ENCODE results near the gene SLC18A2. TPM values are rescaled to one million over a fixed set of nuclear protein-coding genes. Genes with fewer than 3 reads are reported as not detected.
"Not testable (repeated sequence)": the region's sequence is repeated elsewhere in the genome, so short reads cannot be mapped to it uniquely, and the experiment has no call there.

SLC18A2 gene
- total RNA-seq, 2 donors from 2014 or later: 0.13 to 0.47 TPM

GRCh38 chr10:117226813-117227451, 14.0 kb upstream of the SLC18A2 start:
- DNase-seq (no peak), ATAC-seq (no peak)
- intact Hi-C loops (cut with DNase I): no loop called here

- intact Hi-C loops (cut with DNase I): no loop called here
- no peak for ATAC-seq
- DNase-seq: no peak
Observed at GRCh38 chr10:117228210-117228609, 12.7 kb upstream of the SLC18A2 start.

- DNase-seq; intact Hi-C loops (cut with DNase I); ATAC-seq: not testable (repeated sequence)
Observed at GRCh38 chr10:117230107-117230506, 10.8 kb upstream of the SLC18A2 start.

GRCh38 chr10:117237401-117237991, 3.4 kb upstream of the SLC18A2 start:
- intact Hi-C loops (cut with DNase I): no loop called here
- DNase-seq (no peak), ATAC-seq (peak in 1 of 2 donors; percentile 19)

- no peak for DNase-seq
- intact Hi-C loops (cut with DNase I): no loop called here
- no peak for ATAC-seq
Observed at GRCh38 chr10:117239051-117239450, 1.9 kb upstream of the SLC18A2 start.

GRCh38 chr10:117239721-117240620, 943 bp upstream of the SLC18A2 start:
- ATAC-seq: no peak
- DNase-seq: no peak
- intact Hi-C loops (cut with DNase I): no loop called here

GRCh38 chr10:117241541-117242462, 888 bp downstream of the SLC18A2 start:
- ATAC-seq: no peak
- intact Hi-C loops (cut with DNase I): no loop called here
- no peak for DNase-seq

GRCh38 chr10:117242463-117242832, 1.5 kb downstream of the SLC18A2 start:
- DNase-seq: no peak
- ATAC-seq: no peak
- intact Hi-C loops (cut with DNase I): no loop called here

GRCh38 chr10:117246997-117247671, 6.2 kb downstream of the SLC18A2 start:
- ATAC-seq (no peak), DNase-seq (no peak)
- intact Hi-C loops (cut with DNase I): no loop called here

- intact Hi-C loops (cut with DNase I): no loop called here
- ATAC-seq: no peak
- DNase-seq: no peak
Observed at GRCh38 chr10:117248750-117249465, 8.0 kb downstream of the SLC18A2 start.

- intact Hi-C loops (cut with DNase I): no loop called here
- DNase-seq (no peak), ATAC-seq (no peak)
Observed at GRCh38 chr10:117249493-117250093, 8.7 kb downstream of the SLC18A2 start.

GRCh38 chr10:117250411-117250810, 9.5 kb downstream of the SLC18A2 start:
- ATAC-seq: no peak
- no peak for DNase-seq
- intact Hi-C loops (cut with DNase I): no loop called here

GRCh38 chr10:117253908-117254307, 13.0 kb downstream of the SLC18A2 start:
- intact Hi-C loops (cut with DNase I): no loop called here
- no peak for DNase-seq
- no peak for ATAC-seq

- ATAC-seq (no peak), DNase-seq (no peak)
- intact Hi-C loops (cut with DNase I): no loop called here
Observed at GRCh38 chr10:117254338-117254737, 13.4 kb downstream of the SLC18A2 start.

- no peak for DNase-seq
- intact Hi-C loops (cut with DNase I): no loop called here
- no peak for ATAC-seq
Observed at GRCh38 chr10:117254774-117255735, 14.1 kb downstream of the SLC18A2 start.

- ATAC-seq: no peak
- DNase-seq: no peak
- intact Hi-C loops (cut with DNase I): no loop called here
Observed at GRCh38 chr10:117255835-117256460, 15.0 kb downstream of the SLC18A2 start.
